GM19193 (cell line): ENCODE data around the gene DYRK1A.

Experiments used
- POLR2A ChIP-seq: IDR thresholded peaks from 4 replicates; pipeline ENCODE4 v1.6.1; 2011; ENCODE audit not compliant: insufficient read depth, insufficient read length; ENCODE audit errors: extremely low read depth

The DYRK1A gene

GRCh38 chr21:37525810-37526209, 159.2 kb downstream of the DYRK1A start:
- no peak for TF ChIP-seq POLR2A

- no peak for TF ChIP-seq POLR2A
Measured at GRCh38 chr21:37527103-37527502, 160.5 kb downstream of the DYRK1A start.

GRCh38 chr21:37527716-37528115, 161.1 kb downstream of the DYRK1A start:
- TF ChIP-seq POLR2A, result no peak

- TF ChIP-seq POLR2A, result no peak
Measured at GRCh38 chr21:37528150-37528937, 161.8 kb downstream of the DYRK1A start.

GRCh38 chr21:37529649-37530048, 163.1 kb downstream of the DYRK1A start:
- TF ChIP-seq POLR2A, result no peak

- TF ChIP-seq POLR2A, result no peak
Measured at GRCh38 chr21:37530901-37531351, 164.4 kb downstream of the DYRK1A start.

- no peak for TF ChIP-seq POLR2A
Measured at GRCh38 chr21:37531431-37531932, 164.9 kb downstream of the DYRK1A start.

- no peak for TF ChIP-seq POLR2A
Measured at GRCh38 chr21:37532868-37533780, 166.6 kb downstream of the DYRK1A start.

GRCh38 chr21:37534431-37534830, 167.9 kb downstream of the DYRK1A start:
- no peak for TF ChIP-seq POLR2A

- no peak for TF ChIP-seq POLR2A
Measured at GRCh38 chr21:37535130-37535529, 168.6 kb downstream of the DYRK1A start.

- no peak for TF ChIP-seq POLR2A
Measured at GRCh38 chr21:37535672-37536071, 169.1 kb downstream of the DYRK1A start.

GRCh38 chr21:37536616-37537278, 170.2 kb downstream of the DYRK1A start:
- TF ChIP-seq POLR2A, result no peak

- TF ChIP-seq POLR2A, result no peak
Measured at GRCh38 chr21:37537391-37537996, 170.9 kb downstream of the DYRK1A start.

- no peak for TF ChIP-seq POLR2A
Measured at GRCh38 chr21:37538971-37539590, 172.5 kb downstream of the DYRK1A start.

GRCh38 chr21:37542512-37542911, 175.9 kb downstream of the DYRK1A start:
- no peak for TF ChIP-seq POLR2A
